Measurements from ENCODE around the gene NSUN3. TPM values are rescaled to one million over a fixed set of nuclear protein-coding genes. Genes with fewer than 3 reads are reported as not detected.

NSUN3 gene
- total RNA-seq, 4 donors from 2014 or later = 1.4 to 2.5 (median 2.1) TPM

GRCh38 chr3:94167796-94168195, 104.9 kb downstream of the NSUN3 start:
- no peaks in the 10 kb centered on the region for H3K36me3 ChIP-seq
- ATAC-seq = no peak
- intact Hi-C loops (cut with DNase I; ENCODE audit: low total_unique reads) = no loop called here

GRCh38 chr3:94171954-94172353, 109.1 kb downstream of the NSUN3 start:
- DNase-seq (no peak), ATAC-seq (no peak)
- intact Hi-C loops (cut with DNase I; ENCODE audit: low total_unique reads) = no loop called here
- Histone ChIP-seq H3K4me1 (no peaks in the 10 kb centered on the region), H3K36me3 (no peaks in the 10 kb centered on the region), H3K27me3 (no peaks in the 10 kb centered on the region), H3K4me3 (no peak overlapping the region), H3K27ac (no peak overlapping the region), H3K9me3 (no peaks in the 10 kb centered on the region)
- TF ChIP-seq CTCF (IDR thresholded peaks at IDR 0.05 in 4 of 5, conservative IDR thresholded peaks at IDR 0.05 in 1 of 5) (no peak), POLR2A (IDR thresholded peaks at IDR 0.05) (no peak)
- in situ Hi-C loops (cut with MboI; ENCODE audit: low sequenced_read_pairs in 4 of 4) = loop anchor here in 1 of 4 donors (25.0 kb wide), 1 partner anchor 90 kb away; no protein-coding TSS in a partner anchor

More at GRCh38 chr3:94167796-94168195, 104.9 kb downstream of the NSUN3 start:
- Histone ChIP-seq H3K4me3 (no peak overlapping the region), H3K9me3 (no peaks in the 10 kb centered on the region), H3K27ac (no peak overlapping the region), H3K4me1 (no peaks in the 10 kb centered on the region), H3K27me3 (no peaks in the 10 kb centered on the region)
- no peak for DNase-seq
- in situ Hi-C loops (cut with MboI; ENCODE audit: low sequenced_read_pairs in 4 of 4) = loop anchor here in 1 of 4 donors (25.0 kb wide), 1 partner anchor 95 kb away; no protein-coding TSS in a partner anchor
- TF ChIP-seq POLR2A (IDR thresholded peaks at IDR 0.05) (no peak), CTCF (IDR thresholded peaks at IDR 0.05 in 4 of 5, conservative IDR thresholded peaks at IDR 0.05 in 1 of 5) (no peak)

- intact Hi-C loops (cut with DNase I; ENCODE audit: low total_unique reads) = no loop called here
- no peak for ATAC-seq
These were observed 109.9 kb downstream of the NSUN3 start for GRCh38 chr3:94172695-94173310.

GRCh38 chr3:94173673-94174434, 111.0 kb downstream of the NSUN3 start:
- TF ChIP-seq CTCF (IDR thresholded peaks at IDR 0.05 in 4 of 5, conservative IDR thresholded peaks at IDR 0.05 in 1 of 5) = no peak
- TF ChIP-seq POLR2A (IDR thresholded peaks at IDR 0.05) = no peak
- Histone ChIP-seq H3K4me1 (no peaks in the 10 kb centered on the region), H3K27me3 (no peaks in the 10 kb centered on the region), H3K27ac (no peak overlapping the region), H3K4me3 (no peak overlapping the region), H3K36me3 (no peaks in the 10 kb centered on the region), H3K9me3 (no peaks in the 10 kb centered on the region)
- intact Hi-C loops (cut with DNase I; ENCODE audit: low total_unique reads) = no loop called here
- in situ Hi-C loops (cut with MboI; ENCODE audit: low sequenced_read_pairs in 4 of 4) = loop anchor here in 1 of 4 donors (25.0 kb wide), 1 partner anchor 88 kb away; no protein-coding TSS in a partner anchor
- ATAC-seq = no peak
- no peak for DNase-seq

More at GRCh38 chr3:94172695-94173310, 109.9 kb downstream of the NSUN3 start:
- DNase-seq = no peak
- TF ChIP-seq CTCF (IDR thresholded peaks at IDR 0.05 in 4 of 5, conservative IDR thresholded peaks at IDR 0.05 in 1 of 5) (no peak), POLR2A (IDR thresholded peaks at IDR 0.05) (no peak)
- in situ Hi-C loops (cut with MboI; ENCODE audit: low sequenced_read_pairs in 4 of 4) = loop anchor here in 1 of 4 donors (25.0 kb wide), 1 partner anchor 89 kb away; no protein-coding TSS in a partner anchor
- no peaks in the 10 kb centered on the region for H3K9me3 ChIP-seq
- no peak overlapping the region for H3K27ac ChIP-seq
- H3K4me1 ChIP-seq = no peaks in the 10 kb centered on the region
- H3K36me3 ChIP-seq = no peaks in the 10 kb centered on the region
- no peak overlapping the region for H3K4me3 ChIP-seq
- H3K27me3 ChIP-seq = no peaks in the 10 kb centered on the region
